HG03139 (cell line): ENCODE results near the gene HVCN1.

Source experiments
- ATAC-seq: cut with Tn5 transposase; IDR thresholded peaks from one replicate; pipeline ENCODE4 v1.9.1; 2021; ENCODE audit not compliant: unreplicated experiment

The HVCN1 gene

GRCh38 chr12:110699591-110700445 is 10.9 kb upstream of the HVCN1 start:
- ATAC-seq, result no peak

GRCh38 chr12:110698171-110698902 is 9.4 kb upstream of the HVCN1 start:
- ATAC-seq, result peak; percentile 77

- no peak for ATAC-seq
Measured at GRCh38 chr12:110697236-110697635, 8.3 kb upstream of the HVCN1 start.

- ATAC-seq, result no peak
Measured at GRCh38 chr12:110696283-110696682, 7.4 kb upstream of the HVCN1 start.

- ATAC-seq, result no peak
Measured at GRCh38 chr12:110694330-110694901, 5.5 kb upstream of the HVCN1 start.

- no peak for ATAC-seq
Measured at GRCh38 chr12:110693731-110694130, 4.8 kb upstream of the HVCN1 start.

GRCh38 chr12:110690127-110690430 is 1.2 kb upstream of the HVCN1 start:
- no peak for ATAC-seq

GRCh38 chr12:110689281-110690126 is 589 bp upstream of the HVCN1 start:
- no peak for ATAC-seq

- ATAC-seq, result no peak
Measured at GRCh38 chr12:110687396-110688169, 1.3 kb downstream of the HVCN1 start.

- no peak for ATAC-seq
Measured at GRCh38 chr12:110686294-110686903, 2.5 kb downstream of the HVCN1 start.

GRCh38 chr12:110684312-110684836 is 4.5 kb downstream of the HVCN1 start:
- ATAC-seq, result no peak

GRCh38 chr12:110683888-110684287 is 5.0 kb downstream of the HVCN1 start:
- ATAC-seq, result no peak

GRCh38 chr12:110680032-110680431 is 8.9 kb downstream of the HVCN1 start:
- ATAC-seq, result no peak

- ATAC-seq, result no peak
Measured at GRCh38 chr12:110679201-110679600, 9.7 kb downstream of the HVCN1 start.

GRCh38 chr12:110677982-110678381 is 10.9 kb downstream of the HVCN1 start:
- ATAC-seq, result no peak

GRCh38 chr12:110677206-110677911 is 11.6 kb downstream of the HVCN1 start:
- peak; percentile 70 for ATAC-seq

GRCh38 chr12:110676171-110676570 is 12.7 kb downstream of the HVCN1 start:
- no peak for ATAC-seq

- ATAC-seq, result peak; percentile 45
Measured at GRCh38 chr12:110670161-110670701, 18.7 kb downstream of the HVCN1 start.

- no peak for ATAC-seq
Measured at GRCh38 chr12:110669193-110669502, 19.8 kb downstream of the HVCN1 start.
